Measurements from ENCODE around the gene TTC21A.
"Not testable (repeated sequence)": the region's sequence is repeated elsewhere in the genome, so short reads cannot be mapped to it uniquely, and the experiment has no call there.

Gene TTC21A

GRCh38 chr3:39107388-39108199 lies at the start of gene TTC21A, which contains the start of gene GORASP1:
TSS of gene TTC21A (plus strand) at chr3:39107680. CDS start at chr3:39107838, 158 bp downstream.
TSS of gene GORASP1 (minus strand) at chr3:39107627. CDS start at chr3:39107541, 86 bp downstream.
- Histone ChIP-seq H3K9me3 (no peaks in the 10 kb centered on the region), H3K4me1 (peaks cover 5% of the 10 kb centered on the region; the same call in 1 of the 2 replicates), H3K36me3 (replicated peaks) (peaks cover 3% of the 10 kb centered on the region; the same call in 1 of the 2 replicates), H3K27me3 (ENCODE audit: low read depth) (no peaks in the 10 kb centered on the region), H3K4me3 (peak within 1 kb of the TSS; percentile 88)
- in situ Hi-C loops (cut with MboI; ENCODE audit: low sequenced_read_pairs), result loop anchor here (25.0 kb wide), 1 partner anchor 180 kb away; the partner anchor contains the start of gene CX3CR1
- DNase-seq (ENCODE audit: low spot score in 2 of 2), result peak; percentile 84 to 86

- H3K4me1 ChIP-seq, result not testable (repeated sequence)
These were observed 46.3 kb upstream of the TTC21A start for GRCh38 chr3:39061228-39061627.

GRCh38 chr3:39062180-39062579 lies 45.3 kb upstream of the TTC21A start:
- in situ Hi-C loops (cut with MboI; ENCODE audit: low sequenced_read_pairs), result no loop called here
- Histone ChIP-seq H3K4me1 (no peaks in the 10 kb centered on the region), H3K9me3 (no peaks in the 10 kb centered on the region), H3K4me3 (no peak overlapping the region), H3K27me3 (ENCODE audit: low read depth) (no peaks in the 10 kb centered on the region), H3K36me3 (replicated peaks) (no peaks in the 10 kb centered on the region; the same call in 1 of the 2 replicates)
- no peak for DNase-seq (ENCODE audit: low spot score in 2 of 2)

More at GRCh38 chr3:39061228-39061627, 46.3 kb upstream of the TTC21A start:
- H3K27me3 ChIP-seq (ENCODE audit: low read depth); H3K4me3 ChIP-seq; in situ Hi-C loops (cut with MboI; ENCODE audit: low sequenced_read_pairs); H3K9me3 ChIP-seq; DNase-seq (ENCODE audit: low spot score in 2 of 2); H3K36me3 ChIP-seq (replicated peaks): not testable (repeated sequence)

GRCh38 chr3:39063143-39063542 lies 44.3 kb upstream of the TTC21A start:
- no peak for DNase-seq (ENCODE audit: low spot score in 2 of 2)
- Histone ChIP-seq H3K4me1 (no peaks in the 10 kb centered on the region), H3K27me3 (ENCODE audit: low read depth) (no peaks in the 10 kb centered on the region), H3K9me3 (no peaks in the 10 kb centered on the region), H3K4me3 (no peak overlapping the region), H3K36me3 (replicated peaks) (no peaks in the 10 kb centered on the region; the same call in 1 of the 2 replicates)
- in situ Hi-C loops (cut with MboI; ENCODE audit: low sequenced_read_pairs), result no loop called here

- no peaks in the 10 kb centered on the region for H3K27me3 ChIP-seq (ENCODE audit: low read depth)
- no peak overlapping the region for H3K4me3 ChIP-seq
- no peaks in the 10 kb centered on the region for H3K4me1 ChIP-seq
- in situ Hi-C loops (cut with MboI; ENCODE audit: low sequenced_read_pairs), result no loop called here
- DNase-seq (ENCODE audit: low spot score in 2 of 2), result no peak
- no peaks in the 10 kb centered on the region; the same call in 1 of the 2 replicates for H3K36me3 ChIP-seq (replicated peaks)
- no peaks in the 10 kb centered on the region for H3K9me3 ChIP-seq
These were observed 42.8 kb upstream of the TTC21A start for GRCh38 chr3:39064646-39065045.

GRCh38 chr3:39065197-39065596 lies 42.3 kb upstream of the TTC21A start:
- no peaks in the 10 kb centered on the region for H3K4me1 ChIP-seq
- no peak overlapping the region for H3K4me3 ChIP-seq
- no peaks in the 10 kb centered on the region for H3K9me3 ChIP-seq
- no peaks in the 10 kb centered on the region for H3K27me3 ChIP-seq (ENCODE audit: low read depth)
- in situ Hi-C loops (cut with MboI; ENCODE audit: low sequenced_read_pairs), result no loop called here
- DNase-seq (ENCODE audit: low spot score in 2 of 2), result peak; percentile 31 to 36
- H3K36me3 ChIP-seq (replicated peaks), result no peaks in the 10 kb centered on the region; the same call in none of the 2 replicates

GRCh38 chr3:39067286-39067685 lies 40.2 kb upstream of the TTC21A start:
- no peak overlapping the region for H3K4me3 ChIP-seq
- H3K27me3 ChIP-seq (ENCODE audit: low read depth), result no peaks in the 10 kb centered on the region
- H3K36me3 ChIP-seq (replicated peaks), result no peaks in the 10 kb centered on the region; the same call in none of the 2 replicates
- DNase-seq (ENCODE audit: low spot score in 2 of 2), result no peak
- H3K9me3 ChIP-seq, result no peaks in the 10 kb centered on the region
- no peaks in the 10 kb centered on the region for H3K4me1 ChIP-seq
- in situ Hi-C loops (cut with MboI; ENCODE audit: low sequenced_read_pairs), result no loop called here

GRCh38 chr3:39068556-39068955 lies 38.9 kb upstream of the TTC21A start:
- Histone ChIP-seq H3K27me3 (ENCODE audit: low read depth) (no peaks in the 10 kb centered on the region), H3K4me1 (no peaks in the 10 kb centered on the region), H3K9me3 (no peaks in the 10 kb centered on the region), H3K36me3 (replicated peaks) (no peaks in the 10 kb centered on the region; the same call in none of the 2 replicates), H3K4me3 (no peak overlapping the region)
- in situ Hi-C loops (cut with MboI; ENCODE audit: low sequenced_read_pairs), result no loop called here
- DNase-seq (ENCODE audit: low spot score in 2 of 2), result no peak

GRCh38 chr3:39075910-39076309 lies 31.6 kb upstream of the TTC21A start:
- Histone ChIP-seq H3K27me3 (ENCODE audit: low read depth) (no peaks in the 10 kb centered on the region), H3K4me3 (no peak overlapping the region), H3K9me3 (no peaks in the 10 kb centered on the region), H3K36me3 (replicated peaks) (peaks cover 13% of the 10 kb centered on the region), H3K4me1 (no peaks in the 10 kb centered on the region; the same call in 1 of the 2 replicates)
- DNase-seq (ENCODE audit: low spot score in 2 of 2), result no peak
- in situ Hi-C loops (cut with MboI; ENCODE audit: low sequenced_read_pairs), result no loop called here

GRCh38 chr3:39079530-39079929 lies 27.9 kb upstream of the TTC21A start:
- H3K27me3 ChIP-seq (ENCODE audit: low read depth), result no peaks in the 10 kb centered on the region
- in situ Hi-C loops (cut with MboI; ENCODE audit: low sequenced_read_pairs), result no loop called here
- no peak overlapping the region for H3K4me3 ChIP-seq
- no peaks in the 10 kb centered on the region; the same call in 1 of the 2 replicates for H3K4me1 ChIP-seq
- peaks cover 13% of the 10 kb centered on the region for H3K36me3 ChIP-seq (replicated peaks)
- DNase-seq (ENCODE audit: low spot score in 2 of 2), result no peak
- no peaks in the 10 kb centered on the region for H3K9me3 ChIP-seq

GRCh38 chr3:39080026-39080425 lies 27.5 kb upstream of the TTC21A start:
- Histone ChIP-seq H3K27me3 (ENCODE audit: low read depth) (no peaks in the 10 kb centered on the region), H3K9me3 (no peaks in the 10 kb centered on the region), H3K36me3 (replicated peaks) (peaks cover 13% of the 10 kb centered on the region), H3K4me3 (no peak overlapping the region), H3K4me1 (no peaks in the 10 kb centered on the region; the same call in 1 of the 2 replicates)
- in situ Hi-C loops (cut with MboI; ENCODE audit: low sequenced_read_pairs), result no loop called here
- DNase-seq (ENCODE audit: low spot score in 2 of 2), result no peak

GRCh38 chr3:39082666-39083313 lies 24.7 kb upstream of the TTC21A start:
- H3K4me3 ChIP-seq, result no peak overlapping the region
- H3K36me3 ChIP-seq (replicated peaks), result peaks cover 18% of the 10 kb centered on the region
- no peaks in the 10 kb centered on the region; the same call in 1 of the 2 replicates for H3K4me1 ChIP-seq
- in situ Hi-C loops (cut with MboI; ENCODE audit: low sequenced_read_pairs), result no loop called here
- no peaks in the 10 kb centered on the region for H3K27me3 ChIP-seq (ENCODE audit: low read depth)
- DNase-seq (ENCODE audit: low spot score in 2 of 2), result no peak
- no peaks in the 10 kb centered on the region for H3K9me3 ChIP-seq

GRCh38 chr3:39086144-39086543 lies 21.3 kb upstream of the TTC21A start:
- Histone ChIP-seq H3K27me3 (ENCODE audit: low read depth) (no peaks in the 10 kb centered on the region), H3K4me3 (no peak overlapping the region), H3K9me3 (no peaks in the 10 kb centered on the region), H3K4me1 (no peaks in the 10 kb centered on the region), H3K36me3 (replicated peaks) (peaks cover 25% of the 10 kb centered on the region; the same call in 1 of the 2 replicates)
- in situ Hi-C loops (cut with MboI; ENCODE audit: low sequenced_read_pairs), result no loop called here
- DNase-seq (ENCODE audit: low spot score in 2 of 2), result no peak

GRCh38 chr3:39088456-39088855 lies 19.0 kb upstream of the TTC21A start:
- peaks cover 30% of the 10 kb centered on the region for H3K36me3 ChIP-seq (replicated peaks)
- in situ Hi-C loops (cut with MboI; ENCODE audit: low sequenced_read_pairs), result no loop called here
- H3K9me3 ChIP-seq, result no peaks in the 10 kb centered on the region
- no peak for DNase-seq (ENCODE audit: low spot score in 2 of 2)
- H3K4me3 ChIP-seq, result no peak overlapping the region
- H3K27me3 ChIP-seq (ENCODE audit: low read depth), result no peaks in the 10 kb centered on the region
- H3K4me1 ChIP-seq, result no peaks in the 10 kb centered on the region
